ENCODE measurements around the gene FCHO2.
"Not testable (repeated sequence)": the region's sequence is repeated elsewhere in the genome, so short reads cannot be mapped to it uniquely, and the experiment has no call there.

FCHO2 gene

GRCh38 chr5:72957337-72957736 lies 1.5 kb downstream of the FCHO2 start:
- DNase-seq = no peak

DNA sequence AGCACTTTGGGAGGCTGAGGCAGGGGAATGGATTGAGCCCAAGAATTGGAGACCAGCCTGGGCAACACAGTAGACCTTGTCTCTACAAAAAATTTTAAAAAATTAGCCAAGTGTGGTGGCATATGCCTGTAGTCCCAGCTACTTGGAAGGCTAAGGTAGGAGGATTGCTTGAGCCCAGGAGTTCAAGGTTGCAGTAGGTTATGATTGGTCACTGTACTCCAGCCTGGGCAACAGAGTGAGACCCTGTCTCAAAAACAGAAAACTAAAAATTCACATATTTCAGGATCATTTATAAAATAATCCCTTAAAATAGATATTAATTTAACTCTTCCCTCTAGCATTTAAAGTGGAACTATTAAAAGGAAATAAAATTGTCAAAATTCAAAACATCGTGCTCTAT lies 3.4 kb downstream of the FCHO2 start:
- no peak for DNase-seq

GRCh38 chr5:72974481-72974880 lies 18.6 kb downstream of the FCHO2 start:
- not testable (repeated sequence) for DNase-seq

GRCh38 chr5:72976810-72977209 lies 21.0 kb downstream of the FCHO2 start:
- not testable (repeated sequence) for DNase-seq

GRCh38 chr5:72985719-72986118 lies 29.9 kb downstream of the FCHO2 start:
- DNase-seq = no peak

DNA sequence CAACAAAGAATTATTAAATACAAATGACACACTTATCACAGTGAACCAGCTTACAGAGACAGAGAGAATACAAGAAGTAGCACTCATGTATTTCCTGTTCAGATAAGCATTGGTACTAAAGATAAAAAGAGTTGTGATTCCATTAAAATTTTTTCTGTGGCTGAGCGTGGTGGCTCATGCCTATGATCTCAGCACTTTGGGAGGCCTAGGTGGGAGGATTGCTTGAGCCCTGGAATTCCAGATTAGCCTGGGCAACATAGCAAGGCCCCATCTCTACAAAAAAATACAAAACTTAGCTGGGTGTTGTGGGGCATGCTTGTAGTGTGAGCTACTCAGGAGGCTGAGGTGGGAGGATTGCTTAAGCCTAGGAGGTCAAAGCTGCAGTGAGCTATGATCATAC lies 32.9 kb downstream of the FCHO2 start:
- DNase-seq = no peak

- no peak for DNase-seq
These were observed 35.6 kb downstream of the FCHO2 start for GRCh38 chr5:72991394-72991793.

- DNase-seq = no peak
These were observed 38.7 kb downstream of the FCHO2 start for GRCh38 chr5:72994578-72994977.

- no peak for DNase-seq
These were observed 40.8 kb downstream of the FCHO2 start for GRCh38 chr5:72996632-72997031.

DNA sequence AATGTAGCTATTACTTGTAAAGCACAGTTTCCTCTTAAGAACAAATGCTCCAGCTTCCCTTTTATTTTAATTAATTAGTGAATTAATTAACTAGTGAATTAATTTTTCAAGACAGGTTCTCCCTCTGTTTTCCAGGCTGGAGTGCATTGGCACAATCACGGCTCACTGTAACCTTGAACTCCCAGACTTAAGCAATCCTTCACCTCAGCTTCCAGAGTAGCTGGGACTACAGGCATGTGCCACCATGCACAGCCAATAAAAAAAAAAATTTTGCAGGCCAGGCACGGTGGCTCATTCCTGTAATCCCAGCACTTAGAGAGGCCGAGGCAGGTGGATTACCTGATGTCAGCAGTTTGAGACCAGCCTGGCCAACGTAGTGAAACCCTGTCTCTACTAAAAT lies 44.1 kb downstream of the FCHO2 start:
- DNase-seq = no peak

DNA sequence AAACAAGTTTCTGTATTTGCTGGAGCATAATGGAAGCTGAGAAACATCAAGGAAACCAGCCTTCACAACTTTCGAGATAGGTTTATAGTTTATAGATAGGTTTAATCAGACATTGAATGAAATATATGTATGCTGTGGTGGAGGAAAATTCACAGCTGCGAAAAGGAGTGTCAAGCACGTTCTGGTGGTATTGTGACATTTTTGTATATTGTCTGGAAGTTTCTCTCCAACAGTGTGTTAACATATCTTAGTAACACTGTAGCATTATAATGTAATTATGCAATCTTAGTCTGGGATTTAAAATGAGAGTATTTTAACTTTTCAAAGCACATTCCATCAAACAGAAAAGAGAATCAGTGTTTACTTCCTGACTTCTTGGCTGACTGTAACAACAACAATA lies 50.0 kb downstream of the FCHO2 start:
- no peak for DNase-seq

GRCh38 chr5:73007051-73007450 lies 51.2 kb downstream of the FCHO2 start:
- DNase-seq = no peak

- DNase-seq = no peak
These were observed 53.0 kb downstream of the FCHO2 start for GRCh38 chr5:73008831-73009230.

DNA sequence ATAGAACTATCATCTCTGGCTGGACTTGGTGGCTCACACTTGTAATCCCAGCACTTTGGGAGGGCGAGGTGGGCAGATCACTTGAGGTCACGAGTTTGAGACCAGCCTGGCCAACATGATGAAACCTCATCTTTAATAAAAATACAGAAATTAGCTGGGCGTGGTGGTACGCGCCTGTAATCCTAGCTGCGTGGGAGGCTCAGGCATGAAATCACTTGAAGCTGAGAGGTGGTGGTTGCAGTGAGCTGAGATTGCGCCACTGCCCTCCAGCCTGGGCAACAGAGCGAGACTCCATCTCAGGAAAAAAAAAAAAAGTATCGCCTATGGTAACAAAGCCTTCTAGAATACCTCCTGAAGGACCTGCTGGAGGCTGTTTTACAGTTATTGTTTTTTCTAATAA lies 55.8 kb downstream of the FCHO2 start:
- DNase-seq = not testable (repeated sequence)

GRCh38 chr5:73018892-73019291 lies 63.1 kb downstream of the FCHO2 start:
- DNase-seq = no peak

DNA sequence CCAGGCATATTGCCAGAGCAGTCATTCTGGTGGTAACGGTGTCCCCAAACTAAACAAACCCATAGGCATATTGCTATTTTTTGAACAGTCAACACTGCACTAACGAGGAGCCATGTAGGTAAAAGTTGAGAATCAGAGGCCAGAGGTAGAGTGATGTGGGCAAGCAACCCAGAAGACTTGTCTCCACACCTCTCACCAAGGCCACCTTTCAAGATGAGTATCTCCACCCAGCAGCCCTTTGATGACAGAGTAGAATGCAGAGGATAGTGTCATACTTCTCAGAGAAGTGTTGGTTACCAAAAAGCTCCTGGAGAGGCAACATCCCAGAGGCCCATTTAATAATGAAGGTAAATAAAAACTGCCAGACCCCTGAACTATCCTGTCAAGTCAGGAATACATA lies 63.9 kb downstream of the FCHO2 start:
- no peak for DNase-seq

DNA sequence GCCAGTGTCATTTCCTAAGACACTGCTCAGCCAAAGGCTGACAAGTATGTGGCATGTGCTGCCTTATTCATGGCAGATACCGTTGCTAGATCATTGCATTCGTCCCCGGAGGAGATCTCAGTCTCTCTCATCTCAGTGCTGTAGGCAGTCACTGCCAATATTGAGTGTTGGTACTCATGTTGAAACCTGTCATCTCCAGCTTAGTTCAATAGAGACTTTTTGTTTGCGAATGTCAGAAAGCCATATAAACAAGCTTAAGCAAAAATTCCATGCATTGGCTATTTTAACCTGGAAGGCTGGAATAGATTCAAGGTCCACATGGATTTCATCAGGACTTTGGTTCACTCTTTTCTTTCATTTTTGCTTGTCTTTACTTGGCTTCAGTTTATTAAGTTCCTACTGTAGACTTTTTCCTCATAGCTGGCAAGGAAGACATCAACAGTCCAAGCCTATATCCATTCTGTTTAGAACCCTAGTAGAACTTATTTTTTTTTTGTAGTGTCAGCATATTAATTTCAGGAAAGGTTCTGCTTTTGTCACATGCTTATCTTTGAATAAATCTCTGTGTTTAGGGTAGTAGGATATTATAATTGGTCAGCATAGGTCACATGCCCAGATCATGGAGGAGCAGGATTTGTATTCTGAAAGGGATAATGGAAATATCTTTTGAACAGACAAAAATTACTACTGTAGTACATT lies 66.8 kb downstream of the FCHO2 start:
- no peak for DNase-seq

DNA sequence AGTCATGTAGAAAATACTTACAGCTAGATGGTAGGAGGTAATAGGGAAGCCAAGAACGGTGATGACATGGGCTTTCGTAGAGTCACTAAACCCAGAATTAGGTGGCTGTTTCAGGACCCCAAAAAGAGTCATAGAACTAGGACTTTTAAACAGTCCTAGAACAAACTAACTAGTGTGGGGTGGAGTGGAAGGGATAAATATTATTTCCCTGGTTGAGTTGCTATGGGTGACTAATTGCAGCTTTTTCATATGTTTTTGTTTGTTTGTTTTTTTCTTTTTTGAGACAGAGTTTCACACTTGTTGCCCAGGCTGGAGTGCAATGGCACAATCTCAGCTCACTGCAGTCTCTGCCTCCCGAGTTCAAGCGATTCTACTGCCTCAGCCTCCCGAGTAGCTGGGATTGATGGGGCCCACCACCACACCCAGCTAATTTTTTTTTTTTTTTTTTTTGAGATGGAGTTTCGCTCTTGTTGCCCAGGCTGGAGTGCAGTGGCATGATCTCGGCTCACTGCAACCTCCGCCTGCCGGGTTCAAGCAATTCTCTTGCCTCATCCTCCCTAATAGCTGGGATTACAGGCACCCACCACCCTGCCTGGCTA lies 69.2 kb downstream of the FCHO2 start:
- not testable (repeated sequence) for DNase-seq

DNA sequence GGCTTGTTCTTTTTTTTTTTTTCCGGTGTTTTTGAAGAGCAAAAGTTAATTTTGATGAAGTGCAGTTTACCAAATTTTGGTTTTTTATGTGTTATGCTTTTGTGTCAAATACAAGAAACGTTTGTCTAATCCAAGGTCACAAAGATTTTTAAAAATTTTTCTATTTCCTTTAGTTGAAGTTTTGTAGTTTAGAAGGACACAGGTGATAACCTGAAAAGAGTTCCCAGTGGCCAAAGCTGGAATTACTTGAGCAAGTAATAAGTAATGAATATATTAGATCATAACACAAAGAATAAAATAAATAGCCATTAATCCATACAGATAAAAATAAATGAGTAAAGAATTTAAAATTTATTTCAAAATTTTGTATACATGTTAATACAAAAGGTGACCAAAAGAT lies 71.5 kb downstream of the FCHO2 start:
- DNase-seq = no peak

DNA sequence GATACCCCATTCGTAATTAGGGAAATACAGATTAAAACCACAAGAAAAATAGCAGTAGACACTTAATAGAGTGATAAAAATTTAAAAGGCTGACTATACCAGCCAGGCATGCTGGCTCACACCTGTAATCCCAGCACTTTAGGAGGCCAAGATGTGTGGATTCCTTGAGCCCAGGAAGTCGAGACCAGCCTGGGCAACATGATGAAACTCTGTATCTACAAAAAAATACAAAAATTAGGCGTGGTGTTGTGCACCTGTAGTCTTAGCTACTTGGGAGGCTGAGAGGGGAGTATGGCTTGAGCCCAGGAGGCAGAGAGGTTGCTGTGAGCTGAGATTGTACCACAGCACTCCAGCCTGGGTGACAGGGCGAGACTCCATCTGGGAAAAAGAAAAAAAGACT lies 72.0 kb downstream of the FCHO2 start:
- no peak for DNase-seq

- no peak for DNase-seq
These were observed 73.3 kb downstream of the FCHO2 start for GRCh38 chr5:73028991-73029595.

- no peak for DNase-seq
These were observed 74.7 kb downstream of the FCHO2 start for GRCh38 chr5:73030531-73030930.

DNA sequence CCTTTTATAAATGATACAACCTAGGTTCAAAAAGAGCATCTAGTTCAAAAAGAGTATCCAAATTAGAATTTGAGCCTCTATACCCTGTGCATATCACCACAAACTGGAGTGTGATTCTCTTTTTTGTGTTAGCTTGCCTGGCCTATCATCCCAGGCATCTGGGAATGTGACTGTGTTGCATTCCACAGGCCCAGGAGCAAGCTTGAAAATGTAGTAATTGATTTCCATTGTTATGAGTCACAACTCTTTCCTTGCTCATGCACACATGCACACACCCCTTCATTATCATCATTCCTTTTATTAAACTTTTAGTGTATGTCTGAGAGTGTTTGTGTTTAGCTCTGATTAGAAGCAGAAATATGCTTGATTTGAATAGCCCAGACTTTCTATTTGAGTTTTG lies 75.2 kb downstream of the FCHO2 start:
- peak; percentile 24 for DNase-seq

GRCh38 chr5:73031839-73032238 lies 76.0 kb downstream of the FCHO2 start:
- DNase-seq = no peak

DNA sequence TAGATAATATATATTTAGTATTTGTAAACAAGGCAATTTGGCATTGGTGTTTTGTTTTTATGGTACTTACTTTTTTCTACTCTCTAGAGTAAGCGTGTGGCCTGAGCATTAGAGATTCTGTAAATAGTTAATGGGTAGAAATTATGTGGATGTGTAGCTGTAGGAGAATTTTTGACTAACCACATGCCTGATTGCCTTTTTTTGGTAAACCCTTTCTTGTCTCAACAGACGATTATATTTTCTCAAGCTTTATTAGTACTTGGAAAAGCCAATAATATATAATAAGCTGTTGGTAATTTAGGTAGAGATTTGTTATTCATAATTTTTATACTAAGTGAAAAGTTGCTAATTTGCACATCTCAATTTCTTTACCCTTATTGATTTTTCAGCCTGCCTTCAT lies 76.8 kb downstream of the FCHO2 start:
- no peak for DNase-seq

Data from NCI-H1048 (cell line).